GM21737 (cell line): Measurements from ENCODE around the gene CLDN24.
A peak's percentile ranks its signal among the peaks of the same experiment; 100 is the strongest.

Source experiments
- ATAC-seq: cut with Tn5 transposase; IDR thresholded peaks from one replicate; pipeline ENCODE4 v1.9.1; 2021; ENCODE audit warnings: mild to moderate bottlenecking, moderate library complexity; ENCODE audit not compliant: unreplicated experiment

CLDN24 gene

DNA sequence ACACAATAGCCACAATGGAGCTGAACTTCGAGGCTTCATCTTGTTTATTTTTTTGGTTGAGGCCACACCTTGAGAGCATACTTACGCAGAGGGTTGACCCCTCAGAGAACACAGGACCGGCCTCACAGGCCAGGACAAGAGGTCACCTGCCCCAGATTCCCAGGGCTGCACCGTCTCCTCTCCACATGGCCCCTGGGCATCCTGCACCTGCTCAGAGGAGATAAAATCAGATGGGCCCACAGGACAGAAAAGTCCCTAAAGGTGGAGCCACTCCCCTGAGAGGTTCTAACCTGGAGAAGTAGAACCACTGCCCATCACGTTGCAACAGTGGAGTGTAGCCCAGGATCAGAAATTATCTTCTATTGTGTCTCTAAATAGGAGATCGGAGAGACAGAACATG, 1.1 kb upstream of the CLDN24 start:
- no peak for ATAC-seq

- no peak for ATAC-seq
These were observed 710 bp downstream of the CLDN24 start for GRCh38 chr4:183321516-183321915.

DNA sequence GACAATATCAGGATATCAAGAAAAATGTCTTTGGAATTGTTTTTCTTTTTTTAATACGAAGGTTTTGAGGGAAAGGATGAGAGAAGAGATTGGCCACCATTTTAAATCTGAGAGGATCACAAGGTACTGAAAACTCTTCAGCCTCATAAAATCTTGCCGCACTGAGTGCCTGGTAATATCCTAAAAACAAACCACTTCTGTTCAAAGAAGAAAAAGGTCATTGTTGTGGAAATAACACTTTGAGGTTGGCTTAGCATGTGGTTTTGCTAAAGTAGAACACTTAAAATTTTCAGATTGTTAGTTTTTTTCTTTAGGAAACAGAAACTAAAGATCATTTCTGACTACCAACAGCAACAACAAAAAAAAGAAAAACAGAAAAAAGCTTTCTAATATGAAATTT, 1.1 kb downstream of the CLDN24 start:
- ATAC-seq = no peak

DNA sequence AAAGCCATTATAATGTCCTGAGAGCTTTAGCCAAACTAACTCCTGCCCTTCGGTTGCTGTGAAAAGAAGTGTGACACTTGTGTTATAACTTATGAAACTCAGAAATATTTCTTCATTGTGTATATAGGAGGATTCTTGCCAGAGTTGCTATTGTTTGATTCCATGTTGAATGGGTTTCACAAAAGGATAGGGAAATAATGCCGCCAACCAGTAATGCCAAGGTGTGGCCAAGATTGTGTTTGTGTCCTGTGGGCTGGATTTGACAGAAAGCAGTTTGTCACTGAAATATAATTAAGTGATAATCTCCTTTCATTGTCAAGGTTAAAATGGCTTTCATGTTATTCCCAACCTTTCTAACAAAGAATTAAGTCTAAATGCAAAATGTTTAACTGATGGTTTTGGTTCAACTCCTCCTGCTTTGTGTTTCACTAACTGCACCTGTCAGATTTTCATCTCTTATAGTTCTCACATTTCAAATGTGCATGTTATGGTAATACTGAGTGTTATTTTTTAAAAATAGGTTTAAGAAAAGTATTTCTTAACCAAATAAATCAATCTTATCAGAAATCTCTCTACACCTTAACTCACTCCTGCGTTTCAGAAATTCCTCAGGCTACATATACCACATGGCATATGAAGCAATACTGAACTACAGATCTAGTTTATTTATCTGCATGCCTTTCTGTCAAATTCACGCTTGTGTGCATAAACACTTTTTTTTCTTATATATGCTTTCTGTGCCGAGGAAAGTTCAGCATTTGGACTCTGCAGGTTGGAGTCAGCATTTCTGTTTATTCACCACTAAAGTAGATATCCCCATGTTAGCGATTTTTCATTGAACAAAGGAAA, 1.8 kb downstream of the CLDN24 start, which contains the start of gene CLDN22:
TSS of gene CLDN22 (minus strand) at position 66 of the 849 bp plus-strand sequence. CDS start at position 8, 58 bp downstream.
- no peak for ATAC-seq

- ATAC-seq = no peak
These were observed 3.6 kb downstream of the CLDN24 start for GRCh38 chr4:183318656-183319055.

- no peak for ATAC-seq
These were observed 7.4 kb downstream of the CLDN24 start for GRCh38 chr4:183314806-183315205.

- no peak for ATAC-seq
These were observed 7.9 kb downstream of the CLDN24 start for GRCh38 chr4:183314336-183314735.

GRCh38 chr4:183312841-183313240, 9.4 kb downstream of the CLDN24 start:
- no peak for ATAC-seq

DNA sequence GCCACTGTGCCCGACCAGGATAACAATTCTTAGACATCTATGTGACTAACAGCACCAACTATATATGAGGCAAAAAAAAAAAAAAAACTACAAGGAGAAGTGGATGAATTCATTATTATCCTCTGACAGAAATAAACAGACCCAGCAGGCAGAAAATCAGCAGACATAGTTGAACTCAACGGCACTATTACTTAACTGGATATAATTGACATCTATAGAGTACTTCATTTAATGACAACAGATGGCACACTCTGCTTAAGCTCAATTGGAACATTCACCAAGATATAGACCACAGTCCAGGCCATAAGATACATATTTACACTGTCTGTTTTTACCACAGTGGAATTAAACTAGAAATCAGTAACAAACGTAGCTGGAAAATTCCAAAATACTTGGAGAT, 15.4 kb downstream of the CLDN24 start:
- ATAC-seq = no peak

GRCh38 chr4:183304538-183304937, 17.7 kb downstream of the CLDN24 start:
- no peak for ATAC-seq

- peak; percentile 51 for ATAC-seq
These were observed 18.2 kb downstream of the CLDN24 start for GRCh38 chr4:183304067-183304466.

- no peak for ATAC-seq
These were observed 18.9 kb downstream of the CLDN24 start for GRCh38 chr4:183303301-183303700.

DNA sequence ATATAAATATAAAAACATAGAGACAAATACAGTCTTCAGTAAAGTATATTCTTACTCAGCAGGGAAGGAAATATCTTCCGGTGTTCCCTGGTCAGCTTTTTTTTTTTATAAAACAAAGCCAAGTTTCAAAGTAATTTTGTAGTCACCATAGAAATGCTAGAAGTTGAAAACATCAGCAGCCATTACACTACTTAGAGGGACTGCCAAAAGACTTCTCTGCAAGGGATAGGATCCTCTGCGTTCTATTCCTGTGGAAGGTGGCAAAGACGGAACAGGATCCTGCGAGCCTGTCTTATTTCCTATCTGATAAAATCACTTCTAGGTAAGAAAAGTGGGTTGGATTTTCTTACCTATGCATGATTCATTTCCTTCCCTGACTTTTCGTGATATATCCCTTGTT, 21.6 kb downstream of the CLDN24 start:
- no peak for ATAC-seq

DNA sequence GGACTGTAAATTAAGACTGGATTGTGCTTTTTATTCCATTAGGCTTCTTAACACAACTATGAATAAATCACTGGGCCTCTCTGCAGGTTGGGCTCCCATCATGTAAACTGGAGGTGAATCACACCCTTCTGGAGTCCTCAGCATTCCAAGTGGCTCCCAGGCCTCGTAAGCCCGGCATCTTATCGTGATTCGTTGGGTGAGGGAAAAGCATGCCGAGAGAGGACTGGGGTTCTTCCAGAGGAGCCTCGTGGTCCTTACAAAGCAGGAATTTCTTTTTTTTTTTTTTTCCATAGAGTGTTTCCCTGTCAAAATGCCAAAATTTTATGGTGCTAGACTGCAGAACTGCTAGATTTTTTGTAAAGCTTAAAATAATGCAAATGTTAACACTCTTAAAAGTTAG, 22.2 kb downstream of the CLDN24 start:
- no peak for ATAC-seq

DNA sequence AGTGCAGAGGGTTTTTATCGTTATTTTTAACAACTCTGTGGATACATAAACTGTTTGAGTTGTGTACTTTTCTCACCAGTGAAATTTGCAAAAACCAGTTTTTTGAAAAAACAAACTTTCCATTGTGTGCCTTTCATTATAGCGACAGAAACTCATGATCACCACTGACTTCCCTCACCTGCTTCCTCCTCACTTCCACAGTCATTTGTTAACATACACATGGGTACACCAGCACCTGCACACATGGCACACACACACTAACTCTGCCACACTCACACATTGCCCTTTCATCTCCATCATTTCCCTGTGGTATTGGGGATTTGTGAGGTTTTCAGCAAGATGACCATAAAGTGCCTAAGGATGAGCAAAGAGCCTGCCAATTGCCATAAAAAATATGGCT, 22.8 kb downstream of the CLDN24 start:
- no peak for ATAC-seq

- peak; percentile 80 for ATAC-seq
These were observed 24.6 kb downstream of the CLDN24 start for GRCh38 chr4:183297675-183298074.

DNA sequence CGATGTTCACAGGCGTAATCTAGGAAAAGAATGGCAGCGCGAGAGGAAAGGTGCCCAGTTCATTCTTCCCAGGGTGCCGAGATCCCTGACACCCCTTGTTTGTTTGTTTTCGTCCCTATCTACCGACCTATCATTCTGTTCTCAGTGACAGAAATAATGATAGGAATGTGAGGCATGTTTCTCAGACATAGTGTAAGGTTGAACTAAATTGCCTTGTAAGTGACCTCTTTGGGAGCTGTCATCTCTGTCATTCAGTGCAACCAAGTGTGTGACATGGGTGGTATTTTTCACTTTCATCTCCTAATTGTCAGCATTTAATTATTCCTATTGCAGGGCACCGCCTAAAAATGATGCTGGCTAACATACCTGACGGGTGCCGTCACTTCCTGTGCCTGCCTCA, 26.5 kb downstream of the CLDN24 start:
- ATAC-seq = no peak

DNA sequence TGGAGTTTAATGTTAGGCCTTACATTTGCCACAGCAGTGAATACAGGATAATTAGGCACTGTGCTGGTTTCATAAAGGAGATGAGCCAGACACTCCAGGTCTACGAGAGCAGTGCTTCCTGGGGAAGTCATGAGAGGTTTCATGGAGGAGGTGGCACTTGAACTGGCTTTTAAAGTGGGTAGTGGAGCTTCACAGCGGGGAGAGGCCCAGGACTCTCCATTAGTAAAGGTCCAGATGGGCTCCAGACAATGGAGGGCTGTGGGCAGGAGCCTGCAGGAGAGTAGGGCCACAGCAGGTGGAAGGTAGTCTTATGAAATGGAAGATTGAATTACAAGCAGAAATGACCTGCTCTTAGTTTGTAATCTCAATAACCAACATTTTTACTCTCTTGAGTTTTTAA, 31.2 kb downstream of the CLDN24 start:
- no peak for ATAC-seq

DNA sequence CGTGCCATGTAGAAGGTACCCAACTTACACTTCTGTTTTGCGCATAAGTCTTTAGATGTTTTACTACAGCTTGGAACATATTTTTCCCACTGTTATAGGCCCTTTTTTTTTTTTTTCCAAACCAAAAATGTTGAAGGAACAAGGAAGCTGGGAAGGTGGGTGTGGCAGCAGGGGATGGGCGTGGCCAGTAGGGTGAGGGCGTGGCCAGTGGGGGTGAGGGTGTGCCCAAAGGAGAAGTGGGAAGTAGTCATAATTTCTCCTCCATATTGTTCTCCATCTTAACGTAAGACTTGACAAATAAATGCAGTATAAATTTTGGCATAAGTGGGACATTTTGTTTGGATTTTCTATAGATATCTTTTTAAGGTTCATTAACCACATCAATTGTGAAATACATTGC, 32.5 kb downstream of the CLDN24 start:
- ATAC-seq = no peak

DNA sequence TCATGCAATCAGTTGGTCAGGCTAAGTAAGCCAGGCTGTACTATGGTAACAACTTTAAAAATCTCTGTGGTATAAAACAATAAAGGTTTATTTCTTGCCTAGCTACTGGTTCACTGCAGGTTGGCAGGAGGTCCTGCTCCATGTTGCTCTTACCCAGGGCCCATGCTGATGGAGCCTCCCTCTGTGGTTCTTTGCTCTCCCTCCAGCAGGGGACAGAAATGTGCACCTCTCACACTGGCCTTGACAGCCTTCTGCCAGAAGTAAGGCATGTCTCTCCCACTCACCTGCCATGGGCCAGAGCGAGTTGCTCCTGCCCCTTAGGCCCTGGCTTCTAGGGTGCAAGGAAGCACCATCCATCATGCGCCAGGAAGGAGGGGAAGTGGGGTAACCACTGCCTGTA, 33.3 kb downstream of the CLDN24 start:
- ATAC-seq = no peak

- ATAC-seq = peak; percentile 74
These were observed 34.5 kb downstream of the CLDN24 start for GRCh38 chr4:183287677-183288076.

- ATAC-seq = peak; percentile 80
These were observed 34.9 kb downstream of the CLDN24 start for GRCh38 chr4:183287309-183287659.
